ENCODE data around the gene ADAMTS18. TPM values are rescaled to one million over a fixed set of nuclear protein-coding genes. Genes with fewer than 3 reads are reported as not detected.

The ADAMTS18 gene
- total and polyA plus RNA-seq, 2 donors (not counting 1 experiment from before 2014, with no cell fraction given), result not detected

DNA sequence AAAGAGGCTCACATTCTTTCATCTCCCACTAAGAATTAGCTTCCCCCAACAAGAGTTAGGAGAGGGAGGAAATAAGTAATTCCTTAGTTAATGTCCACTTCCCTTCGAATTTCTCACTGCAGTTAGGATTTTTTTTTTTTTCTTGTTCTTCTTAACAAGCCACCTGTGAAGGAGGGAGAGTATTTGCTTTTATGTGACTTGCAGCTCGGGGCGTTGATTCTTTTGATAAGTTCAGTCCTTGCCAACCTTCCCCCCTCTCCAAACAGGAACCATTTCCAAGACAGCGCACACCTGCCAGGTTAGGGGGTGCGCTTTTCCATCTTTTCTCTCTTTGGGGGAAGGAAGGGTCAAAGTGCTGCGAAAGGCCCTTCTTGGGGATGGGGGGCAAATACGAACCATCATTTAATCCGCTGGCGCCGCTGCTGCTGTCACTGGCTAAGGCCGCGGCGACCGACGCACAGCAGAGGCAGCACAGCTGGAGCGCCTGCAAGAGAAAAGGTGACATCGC, 758 bp downstream of the ADAMTS18 start:
- Histone ChIP-seq H2AFZ (ENCODE audit: low read length) (no peak overlapping the region), H3K4me3 (replicated peaks in 1 of 4; ENCODE audit: control extremely low read depth in 1 of 4, insufficient read depth in 1 of 4, low read depth in 3 of 4, low read length in 4 of 4) (no peak overlapping the region), H3K9me3 (ENCODE audit: control insufficient read depth, insufficient read depth, low read depth, low read length) (no peaks in the 10 kb centered on the region), H3K4me2 (ENCODE audit: extremely low read depth, insufficient read depth, low read length) (no peak overlapping the region), H4K20me1 (ENCODE audit: control insufficient read depth, extremely low read depth, insufficient read depth, low read length) (no peaks in the 10 kb centered on the region), H3K27me3 (ENCODE audit: control insufficient read depth, insufficient read depth, low read length) (peaks cover 7% of the 10 kb centered on the region), H3K9ac (ENCODE audit: insufficient read depth, low read length) (no peak overlapping the region), H3K27ac (ENCODE audit: insufficient read depth, low read length) (no peak overlapping the region), H3K36me3 (ENCODE audit: control insufficient read depth, insufficient read depth, low read length) (no peaks in the 10 kb centered on the region), H3K79me2 (ENCODE audit: control insufficient read depth, insufficient read depth, low read length) (no peaks in the 10 kb centered on the region), H3K4me1 (ENCODE audit: control insufficient read depth, extremely low read depth, insufficient read depth, low read length) (no peaks in the 10 kb centered on the region)
- DNase-seq (ENCODE audit: low read depth in 2 of 2), result no peak
- TF ChIP-seq EZH2 (IDR thresholded peaks at IDR 0.05; ENCODE audit: low read length, missing control alignments), result no peak
- TF ChIP-seq, protein P1, sequence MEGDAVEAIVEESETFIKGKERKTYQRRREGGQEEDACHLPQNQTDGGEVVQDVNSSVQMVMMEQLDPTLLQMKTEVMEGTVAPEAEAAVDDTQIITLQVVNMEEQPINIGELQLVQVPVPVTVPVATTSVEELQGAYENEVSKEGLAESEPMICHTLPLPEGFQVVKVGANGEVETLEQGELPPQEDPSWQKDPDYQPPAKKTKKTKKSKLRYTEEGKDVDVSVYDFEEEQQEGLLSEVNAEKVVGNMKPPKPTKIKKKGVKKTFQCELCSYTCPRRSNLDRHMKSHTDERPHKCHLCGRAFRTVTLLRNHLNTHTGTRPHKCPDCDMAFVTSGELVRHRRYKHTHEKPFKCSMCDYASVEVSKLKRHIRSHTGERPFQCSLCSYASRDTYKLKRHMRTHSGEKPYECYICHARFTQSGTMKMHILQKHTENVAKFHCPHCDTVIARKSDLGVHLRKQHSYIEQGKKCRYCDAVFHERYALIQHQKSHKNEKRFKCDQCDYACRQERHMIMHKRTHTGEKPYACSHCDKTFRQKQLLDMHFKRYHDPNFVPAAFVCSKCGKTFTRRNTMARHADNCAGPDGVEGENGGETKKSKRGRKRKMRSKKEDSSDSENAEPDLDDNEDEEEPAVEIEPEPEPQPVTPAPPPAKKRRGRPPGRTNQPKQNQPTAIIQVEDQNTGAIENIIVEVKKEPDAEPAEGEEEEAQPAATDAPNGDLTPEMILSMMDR (conservative IDR thresholded peaks at IDR 0.05 in 1 of 2, IDR thresholded peaks at IDR 0.05 in 1 of 2; ENCODE audit: low read depth in 1 of 2, low read length in 2 of 2), result no peak

DNA sequence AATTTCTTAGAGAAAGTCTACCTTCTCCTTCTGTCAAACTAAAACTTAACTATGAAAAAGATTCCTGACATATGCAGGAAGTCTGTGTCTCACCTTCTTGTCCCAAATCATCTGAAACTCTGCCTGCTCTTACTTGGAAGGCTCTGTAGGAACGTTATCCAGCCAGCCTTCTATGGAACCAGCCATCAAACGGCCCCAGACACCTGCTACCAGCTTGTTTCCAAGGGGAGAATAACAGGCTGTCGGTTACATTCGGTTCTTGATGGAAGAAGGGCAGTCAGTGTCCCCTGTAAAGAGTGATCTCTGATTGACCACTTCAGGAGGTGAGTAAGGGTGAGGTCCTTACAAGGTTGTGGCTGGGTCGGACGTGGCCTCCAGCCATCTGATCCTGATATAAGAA, 1.7 kb downstream of the ADAMTS18 start:
- Histone ChIP-seq H3K27ac (ENCODE audit: insufficient read depth, low read length) (no peak overlapping the region), H3K4me1 (ENCODE audit: control insufficient read depth, extremely low read depth, insufficient read depth, low read length) (no peaks in the 10 kb centered on the region), H3K27me3 (ENCODE audit: control insufficient read depth, insufficient read depth, low read length) (peaks cover 7% of the 10 kb centered on the region), H3K36me3 (ENCODE audit: control insufficient read depth, insufficient read depth, low read length) (no peaks in the 10 kb centered on the region), H2AFZ (ENCODE audit: low read length) (no peak overlapping the region), H3K79me2 (ENCODE audit: control insufficient read depth, insufficient read depth, low read length) (no peaks in the 10 kb centered on the region), H3K9ac (ENCODE audit: insufficient read depth, low read length) (no peak overlapping the region), H3K4me2 (ENCODE audit: extremely low read depth, insufficient read depth, low read length) (no peak overlapping the region), H3K4me3 (replicated peaks in 1 of 4; ENCODE audit: control extremely low read depth in 1 of 4, insufficient read depth in 1 of 4, low read depth in 3 of 4, low read length in 4 of 4) (no peak overlapping the region), H3K9me3 (ENCODE audit: control insufficient read depth, insufficient read depth, low read depth, low read length) (no peaks in the 10 kb centered on the region), H4K20me1 (ENCODE audit: control insufficient read depth, extremely low read depth, insufficient read depth, low read length) (no peaks in the 10 kb centered on the region)
- DNase-seq (ENCODE audit: low read depth in 2 of 2), result no peak
- TF ChIP-seq, protein P1 (conservative IDR thresholded peaks at IDR 0.05 in 1 of 2, IDR thresholded peaks at IDR 0.05 in 1 of 2; ENCODE audit: low read depth in 1 of 2, low read length in 2 of 2), result no peak
- TF ChIP-seq EZH2 (IDR thresholded peaks at IDR 0.05; ENCODE audit: low read length, missing control alignments), result no peak

DNA sequence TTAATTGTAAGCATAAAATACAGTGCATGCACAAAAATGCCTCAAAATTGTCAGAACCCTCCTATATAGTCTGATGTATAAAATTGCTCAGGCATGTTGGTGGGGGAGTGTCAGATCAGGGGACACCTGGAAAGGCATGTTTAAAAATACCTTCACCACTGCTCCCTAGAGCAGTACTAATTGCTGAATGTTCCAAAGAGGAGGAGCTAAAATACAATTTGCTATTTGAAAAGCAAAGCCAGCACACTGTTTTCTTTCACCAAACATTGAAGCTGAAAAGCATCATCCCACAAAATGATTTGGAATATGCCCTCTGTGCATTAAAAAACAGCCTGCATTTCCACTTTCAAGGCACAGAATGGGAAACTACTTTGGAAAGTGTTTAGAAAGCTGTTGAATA, 2.6 kb downstream of the ADAMTS18 start:
- no peaks in the 10 kb centered on the region for H3K36me3 ChIP-seq (ENCODE audit: control insufficient read depth, insufficient read depth, low read length)
- H3K79me2 ChIP-seq (ENCODE audit: control insufficient read depth, insufficient read depth, low read length), result no peaks in the 10 kb centered on the region
- no peak overlapping the region for H2AFZ ChIP-seq (ENCODE audit: low read length)
- H3K4me1 ChIP-seq (ENCODE audit: control insufficient read depth, extremely low read depth, insufficient read depth, low read length), result no peaks in the 10 kb centered on the region
- H3K4me2 ChIP-seq (ENCODE audit: extremely low read depth, insufficient read depth, low read length), result no peak overlapping the region
- H3K27ac ChIP-seq (ENCODE audit: insufficient read depth, low read length), result no peak overlapping the region
- H3K9ac ChIP-seq (ENCODE audit: insufficient read depth, low read length), result no peak overlapping the region
- no peak for TF ChIP-seq EZH2 (IDR thresholded peaks at IDR 0.05; ENCODE audit: low read length, missing control alignments)
- TF ChIP-seq, protein P1 (conservative IDR thresholded peaks at IDR 0.05 in 1 of 2, IDR thresholded peaks at IDR 0.05 in 1 of 2; ENCODE audit: low read depth in 1 of 2, low read length in 2 of 2), result no peak
- peaks cover 7% of the 10 kb centered on the region for H3K27me3 ChIP-seq (ENCODE audit: control insufficient read depth, insufficient read depth, low read length)
- H3K4me3 ChIP-seq (replicated peaks in 1 of 4; ENCODE audit: control extremely low read depth in 1 of 4, insufficient read depth in 1 of 4, low read depth in 3 of 4, low read length in 4 of 4), result no peak overlapping the region
- no peaks in the 10 kb centered on the region for H3K9me3 ChIP-seq (ENCODE audit: control insufficient read depth, insufficient read depth, low read depth, low read length)
- DNase-seq (ENCODE audit: low read depth in 2 of 2), result no peak
- H4K20me1 ChIP-seq (ENCODE audit: control insufficient read depth, extremely low read depth, insufficient read depth, low read length), result no peaks in the 10 kb centered on the region
